DMS114 treated with DMSO at 0.1 percent for 48 hours (cell line): ENCODE results near the gene BLOC1S1.

ENCODE experiments used
- DNase-seq: peaks from one replicate; lab custom pipeline; 2025; ENCODE audit not compliant: unreplicated experiment; lab: John Stamatoyannopoulos, UW

BLOC1S1 gene

DNA sequence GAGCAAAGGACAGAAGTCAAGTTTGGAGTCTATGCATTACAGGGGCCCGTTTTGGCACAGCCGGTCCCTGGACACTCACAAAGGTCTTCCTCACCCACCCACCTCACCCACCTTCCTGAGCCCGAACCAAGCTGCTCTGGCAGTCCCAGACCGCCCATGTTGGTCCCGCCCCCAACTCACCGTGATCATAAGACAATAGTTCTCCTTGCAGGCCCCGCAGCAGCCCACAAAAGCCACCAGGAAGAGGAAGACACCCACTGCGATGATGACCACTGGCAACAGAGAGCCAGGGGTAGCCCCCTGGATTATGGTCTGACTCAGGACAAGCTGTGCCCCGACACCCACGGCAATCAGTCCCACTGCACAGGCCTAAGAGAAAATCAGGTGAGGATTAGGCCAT lies 11.1 kb downstream of the BLOC1S1 start:
- no peak for DNase-seq

DNA sequence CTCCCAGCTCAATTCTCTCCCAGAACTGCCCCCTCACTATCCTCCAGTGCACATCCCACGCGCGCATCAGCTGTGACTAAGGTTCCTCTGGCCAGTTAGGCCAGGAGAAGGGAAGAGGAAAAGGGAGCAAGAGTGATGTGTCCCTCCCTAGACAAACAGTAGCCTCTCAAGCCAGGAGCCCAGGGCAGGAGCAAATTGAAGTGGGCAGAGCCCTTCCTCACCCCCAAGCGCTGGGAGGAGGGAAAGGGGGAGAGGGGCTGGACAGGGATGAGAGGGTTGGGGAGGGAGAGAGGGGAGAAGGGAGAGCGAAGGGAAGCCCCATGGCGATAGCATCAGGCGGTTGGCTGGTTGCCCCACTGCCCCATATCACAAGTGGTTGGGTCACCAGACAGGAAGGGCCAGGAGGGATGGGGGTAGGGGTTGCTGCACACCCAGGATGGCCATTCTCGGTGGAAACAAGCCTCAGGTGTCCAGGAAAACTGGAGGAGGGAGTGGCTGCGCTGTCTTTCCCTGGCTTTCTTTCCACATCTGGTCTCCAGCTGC lies 11.9 kb downstream of the BLOC1S1 start:
- DNase-seq = no peak

DNA sequence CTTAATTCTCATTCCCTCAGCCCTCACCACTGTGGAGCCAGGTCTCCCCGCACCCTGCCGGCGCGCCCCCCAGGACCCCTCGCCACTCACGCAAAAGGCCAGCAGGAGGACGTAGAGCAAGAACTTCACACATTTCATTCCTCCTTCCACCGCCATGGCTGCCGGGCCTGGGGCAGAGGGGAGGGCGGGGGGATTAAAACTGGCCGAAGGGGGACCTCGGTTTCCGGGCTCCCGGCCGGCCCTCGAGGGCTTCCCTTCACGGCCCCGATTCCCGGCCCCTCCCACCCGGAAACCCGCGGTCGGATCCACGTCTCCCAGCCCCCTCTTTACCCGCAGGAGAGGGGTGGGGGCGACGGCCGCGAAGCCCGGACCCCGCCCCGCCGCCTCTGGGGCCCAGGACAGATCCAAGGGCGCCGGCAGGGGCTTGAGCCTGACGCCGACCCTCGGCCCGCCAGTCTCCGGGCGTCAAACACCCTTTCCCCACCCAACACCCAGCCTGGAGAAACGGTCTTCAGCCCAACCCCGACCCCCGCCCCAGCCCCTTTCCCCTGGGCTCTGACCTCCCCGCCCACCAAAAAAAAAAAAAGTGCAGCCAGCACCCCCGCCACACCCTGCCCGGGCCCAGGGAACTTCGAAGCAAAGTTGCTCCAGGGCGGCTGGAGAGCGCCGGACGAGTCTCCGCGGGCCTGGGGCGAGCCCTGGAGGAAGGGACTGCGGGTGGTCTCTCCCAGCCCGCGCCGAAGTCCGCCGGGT lies 12.5 kb downstream of the BLOC1S1 start:
- DNase-seq = no peak

DNA sequence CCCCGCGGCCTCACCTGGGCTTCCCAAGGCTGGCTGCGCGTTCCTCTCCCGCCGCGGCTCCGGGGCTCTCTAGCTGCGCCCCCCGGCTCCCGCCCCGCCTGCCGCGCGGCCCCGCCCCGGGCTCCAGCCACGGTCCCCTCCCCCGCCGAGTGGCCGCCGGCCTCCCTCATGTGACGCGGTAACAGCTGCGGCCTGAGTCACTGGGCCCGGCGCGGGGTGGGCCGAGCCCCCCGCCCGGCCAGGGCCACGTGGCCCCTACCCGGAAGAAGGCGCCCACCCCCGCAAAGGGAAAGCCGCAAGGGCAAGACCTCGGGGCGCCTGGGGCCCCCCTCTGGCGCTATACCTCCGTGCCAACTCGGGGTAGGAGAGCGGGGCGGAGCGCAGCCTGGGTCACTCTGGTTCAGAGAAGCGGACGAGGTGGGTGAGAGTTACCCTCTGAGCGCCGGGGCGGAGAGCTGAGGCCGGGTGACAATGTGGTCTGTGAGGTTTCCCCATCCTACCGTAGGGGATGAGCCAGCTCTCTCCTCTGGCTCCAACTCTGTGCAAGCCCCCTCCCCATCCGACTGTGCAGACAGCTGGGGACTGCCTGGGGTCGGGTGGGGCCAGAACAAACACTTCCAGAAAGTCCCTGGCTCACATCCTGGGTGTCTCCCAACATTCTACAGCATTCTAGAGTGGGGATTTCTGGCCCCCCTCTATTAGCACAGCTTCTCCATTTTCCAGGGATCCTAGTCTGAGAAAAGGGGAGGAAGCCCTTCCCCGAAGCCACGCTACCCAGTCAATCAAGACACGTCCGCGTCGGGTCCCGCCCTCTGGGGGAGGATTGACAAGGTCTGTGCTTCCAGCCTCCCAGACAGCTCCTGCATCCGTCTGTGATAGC lies 13.3 kb downstream of the BLOC1S1 start, which contains the start of gene CD63:
TSS of gene CD63 (minus strand) at position 71 of the 880 bp plus-strand sequence. CDS start 668 bp downstream, outside the sequence.
- peak; percentile 79 for DNase-seq

DNA sequence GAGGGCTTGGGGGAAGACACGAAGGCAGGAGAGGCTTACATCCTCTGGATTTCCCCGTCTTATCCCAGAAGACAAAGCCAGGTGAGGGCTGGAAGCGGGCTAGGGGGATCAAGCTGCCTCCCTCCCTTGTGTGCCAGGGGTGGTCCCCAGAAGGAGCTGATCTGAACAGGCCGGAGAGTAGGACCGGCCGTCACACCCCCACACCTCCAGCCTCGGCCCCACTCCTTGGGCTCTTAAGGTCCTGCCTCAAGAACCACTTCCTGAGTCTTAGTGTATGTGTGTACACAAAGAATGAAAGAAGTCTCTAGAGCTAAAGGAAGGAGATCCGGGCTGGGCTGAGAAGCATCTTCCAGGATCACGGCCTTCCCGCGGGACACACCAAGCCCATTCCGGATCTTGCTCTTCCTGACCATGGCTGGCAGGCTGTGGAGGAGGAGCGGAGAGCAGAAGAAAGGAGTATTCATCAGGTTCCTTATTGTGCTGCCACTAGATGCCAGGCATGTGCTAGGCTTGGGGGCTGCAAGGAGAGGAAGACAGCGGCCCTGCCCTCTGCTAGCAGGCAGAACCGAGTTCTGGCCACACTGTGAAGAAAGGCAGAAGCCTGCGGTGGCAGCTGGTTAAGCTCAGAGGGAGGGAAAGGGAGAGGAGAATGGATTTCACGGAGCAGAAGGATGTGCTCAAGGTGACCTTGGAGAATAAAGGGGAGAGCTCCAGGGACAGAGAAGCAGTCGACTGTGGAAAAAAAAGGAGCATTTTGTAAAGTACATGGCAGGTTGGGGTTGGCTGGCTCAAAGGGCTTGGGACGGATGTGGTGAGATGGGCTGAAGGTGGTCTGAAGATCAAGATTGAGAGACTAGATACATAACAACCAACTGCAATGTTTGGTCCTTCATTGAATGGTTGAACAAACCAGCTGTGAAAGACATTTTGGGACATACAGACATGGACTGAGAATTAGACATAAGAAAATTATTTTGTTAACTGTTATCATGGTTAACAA lies 14.3 kb downstream of the BLOC1S1 start:
- peak; percentile 53 for DNase-seq

DNA sequence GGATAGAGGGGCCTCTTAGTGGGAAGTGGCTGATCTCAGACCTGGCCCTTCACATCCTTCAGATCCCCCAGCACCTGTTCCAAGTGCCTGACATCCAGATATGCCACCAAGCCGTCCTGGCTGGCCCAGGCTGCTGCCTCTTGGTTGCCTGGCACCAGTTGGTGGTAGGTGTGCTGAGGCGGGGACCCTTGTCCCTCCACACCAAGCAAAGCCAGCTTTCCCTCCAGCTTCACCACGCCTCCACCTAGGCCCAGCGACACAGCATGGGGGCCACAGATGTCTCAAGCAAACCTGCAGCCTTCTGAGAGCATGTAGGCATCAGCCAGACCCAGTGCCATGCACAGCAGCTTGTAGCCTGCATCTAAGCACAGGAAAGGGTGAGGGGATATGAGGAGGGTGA lies 16.4 kb downstream of the BLOC1S1 start:
- no peak for DNase-seq

DNA sequence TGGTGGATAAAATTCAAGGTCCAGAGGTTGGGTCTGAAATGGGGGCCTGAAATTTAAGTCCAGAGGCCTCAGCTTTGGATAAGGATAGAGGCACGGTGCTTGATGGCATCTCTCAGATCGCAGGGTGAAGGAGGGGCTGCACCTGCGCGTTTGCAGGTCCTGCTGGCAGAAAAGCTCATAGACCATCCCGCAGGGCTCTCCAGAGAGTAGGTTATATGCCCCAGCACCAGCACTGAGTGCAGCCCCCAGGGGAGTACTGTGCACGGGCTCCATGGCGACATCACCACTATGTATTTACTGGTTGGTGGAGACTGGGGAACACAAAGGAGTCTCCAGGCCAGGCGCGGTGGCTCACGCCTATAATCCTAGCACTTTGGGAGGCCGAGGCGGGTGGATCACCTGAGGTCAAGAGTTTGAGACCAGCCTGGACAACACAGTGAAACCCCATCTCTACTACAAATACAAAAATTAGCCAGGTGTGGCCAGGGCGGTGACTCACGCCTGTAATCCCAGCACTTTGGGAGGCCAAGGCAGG lies 17.2 kb downstream of the BLOC1S1 start:
- no peak for DNase-seq

DNA sequence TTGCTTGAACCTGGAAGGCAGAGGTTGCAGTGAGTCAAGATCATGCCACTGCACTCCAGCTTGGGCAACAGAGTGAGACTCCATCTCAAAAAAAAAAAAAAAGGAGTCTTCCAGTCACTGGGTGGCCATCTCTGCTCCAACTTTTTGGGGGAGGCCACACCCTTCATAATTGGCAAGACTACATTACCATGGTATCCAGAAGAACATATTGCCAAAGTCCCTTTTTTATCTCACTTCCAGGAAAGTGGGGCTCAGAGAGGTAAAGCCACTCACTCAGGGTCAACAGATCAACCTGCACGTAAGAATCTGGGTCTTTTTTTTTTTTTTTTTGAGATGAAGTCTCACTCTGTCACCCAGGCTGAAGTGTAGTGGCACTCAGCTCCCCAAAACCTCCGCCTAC lies 18.0 kb downstream of the BLOC1S1 start:
- no peak for DNase-seq

DNA sequence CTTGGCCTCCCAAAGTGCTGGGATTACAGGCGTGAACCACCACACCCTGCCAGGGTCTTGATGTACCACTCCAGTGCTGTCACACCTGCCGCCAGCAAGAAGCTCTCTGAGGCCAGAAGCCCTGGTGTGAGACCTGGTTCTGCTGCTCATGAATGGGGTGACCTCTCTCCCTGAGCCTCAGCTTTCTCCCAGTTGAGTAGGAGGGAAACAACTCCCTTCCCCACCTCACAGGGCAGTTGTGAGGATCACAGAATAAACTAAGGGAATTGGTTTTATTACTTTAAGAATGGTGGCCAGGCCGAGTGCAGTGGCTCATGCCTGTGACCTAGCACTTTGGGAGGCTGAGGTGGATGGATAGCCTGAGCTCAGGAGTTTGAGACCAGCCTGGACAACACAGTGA lies 18.7 kb downstream of the BLOC1S1 start:
- no peak for DNase-seq

DNA sequence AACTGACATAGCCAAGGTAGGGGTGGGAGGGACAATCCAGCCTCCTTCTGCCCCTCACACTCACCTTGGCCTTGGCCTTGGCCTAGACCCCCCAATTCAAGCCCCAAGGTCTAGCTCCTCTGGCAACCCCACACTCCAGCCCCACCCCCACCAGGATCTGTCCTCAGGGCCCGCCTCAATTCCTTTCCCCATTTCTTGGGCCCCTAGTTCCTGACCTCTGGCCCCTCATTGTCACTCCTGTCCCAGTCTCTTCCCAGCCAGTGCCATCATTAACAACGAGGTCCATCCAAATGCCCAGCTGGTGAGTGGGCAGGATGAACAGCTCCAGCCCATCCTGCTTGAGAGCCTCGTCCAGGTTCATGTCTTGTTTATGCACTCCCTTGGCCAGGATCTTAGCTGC lies 20.2 kb downstream of the BLOC1S1 start:
- DNase-seq = no peak

DNA sequence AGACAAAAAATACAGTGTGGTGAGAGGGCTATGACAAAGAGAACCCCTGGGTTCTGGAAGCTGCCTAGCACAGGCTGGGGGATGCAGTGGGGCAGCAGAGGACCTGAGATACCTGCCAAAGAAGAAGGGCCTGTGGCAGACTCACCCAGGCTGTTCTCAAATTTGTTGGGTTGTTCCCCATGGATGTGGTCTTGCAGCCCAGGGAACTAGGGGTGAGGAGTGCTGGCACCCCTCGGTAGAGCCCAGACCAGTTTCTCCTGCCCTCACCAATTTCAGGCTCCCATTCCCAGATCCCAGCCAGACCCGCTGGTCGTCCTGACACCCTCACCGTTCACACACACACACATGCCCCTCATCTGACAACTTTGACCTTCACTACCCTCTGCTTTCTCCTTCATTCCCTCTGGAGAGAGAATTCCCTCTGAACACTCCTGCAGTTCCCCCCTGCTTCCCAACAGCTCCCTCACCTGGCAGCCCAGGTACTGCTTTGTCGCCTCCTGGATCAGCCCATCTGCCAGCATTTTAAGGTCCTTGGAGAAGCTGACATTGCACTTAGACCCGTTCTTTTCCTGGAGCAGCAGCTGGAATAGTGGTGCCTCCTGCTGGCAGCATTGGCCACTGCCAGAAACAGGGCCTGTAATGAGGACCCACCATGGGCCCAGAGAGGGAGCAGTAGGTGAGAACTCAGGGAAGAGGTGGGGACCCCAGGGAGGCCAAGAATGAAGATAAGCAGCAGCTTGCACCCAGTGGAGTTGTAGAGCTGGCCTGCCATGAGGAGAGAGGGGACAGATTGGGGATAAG lies 21.1 kb downstream of the BLOC1S1 start:
- peak; percentile 29 for DNase-seq

DNA sequence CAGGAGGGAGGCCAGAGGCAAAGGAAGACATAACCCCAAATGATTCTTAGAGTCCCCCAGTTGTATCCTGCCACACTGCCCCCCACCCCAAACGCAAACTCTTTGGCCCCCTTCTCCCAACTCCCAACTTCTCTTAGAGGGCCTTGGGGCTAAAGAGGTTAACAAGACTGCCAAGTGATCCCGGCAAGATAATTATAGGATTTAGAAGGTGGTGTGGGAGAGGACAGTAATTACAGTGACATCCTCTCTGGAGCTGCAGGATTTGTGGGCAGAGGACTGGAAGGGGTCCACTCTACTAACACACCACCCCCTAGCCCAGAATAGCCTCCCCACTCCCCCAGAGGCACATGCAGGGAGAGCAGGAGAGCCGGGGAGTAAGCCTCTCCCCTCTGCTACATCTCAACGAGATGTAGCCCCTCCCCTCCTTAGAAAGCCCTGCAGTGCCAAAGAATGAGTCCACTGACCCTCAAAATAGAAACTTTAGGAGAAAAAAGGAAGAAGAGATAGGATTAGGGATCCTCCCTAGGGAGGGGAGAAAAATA lies 21.8 kb downstream of the BLOC1S1 start:
- DNase-seq = peak; percentile 18

DNA sequence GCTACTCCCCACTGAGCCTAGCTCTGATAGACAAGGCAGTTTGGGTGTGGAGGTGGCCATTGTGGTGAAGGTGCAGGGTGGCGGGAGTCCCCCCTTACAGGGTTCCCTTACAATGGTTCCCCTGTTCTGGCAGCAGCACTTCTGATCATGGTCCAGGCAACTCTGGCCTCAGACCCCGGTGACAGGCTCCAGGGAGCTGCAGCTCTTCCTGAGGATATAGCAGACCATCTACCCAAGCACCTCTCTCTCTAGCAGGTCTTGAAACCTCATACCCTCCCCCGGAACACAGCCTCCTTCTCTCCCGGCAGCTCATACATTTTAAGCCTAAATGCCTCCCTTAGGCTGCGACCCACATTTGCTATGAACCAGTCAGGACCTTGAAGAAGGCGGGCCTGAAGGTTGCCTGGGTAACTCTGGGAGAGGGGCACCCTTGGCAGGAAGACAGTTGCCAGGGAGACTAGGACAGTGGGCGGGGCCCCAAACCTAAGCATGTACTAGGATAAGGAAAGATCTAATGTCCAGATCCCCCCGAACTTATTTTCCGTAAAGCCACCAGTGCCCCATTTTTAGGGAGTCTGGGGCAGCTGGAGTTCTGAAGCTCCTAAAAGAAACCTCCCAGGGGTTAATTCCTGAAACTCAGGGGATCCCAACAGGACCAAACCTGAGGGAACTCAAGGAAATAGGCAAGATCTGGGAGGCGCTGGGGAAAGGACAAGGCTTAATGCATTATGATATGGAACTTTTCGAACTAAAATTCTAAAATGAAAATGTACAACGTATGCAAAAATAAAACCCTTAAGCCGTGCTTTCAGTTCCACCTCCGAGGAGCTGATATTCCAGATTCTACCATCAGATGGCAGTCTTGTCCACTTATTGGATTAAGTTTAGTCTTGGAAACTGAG lies 22.5 kb downstream of the BLOC1S1 start:
- peak; percentile 76 for DNase-seq

DNA sequence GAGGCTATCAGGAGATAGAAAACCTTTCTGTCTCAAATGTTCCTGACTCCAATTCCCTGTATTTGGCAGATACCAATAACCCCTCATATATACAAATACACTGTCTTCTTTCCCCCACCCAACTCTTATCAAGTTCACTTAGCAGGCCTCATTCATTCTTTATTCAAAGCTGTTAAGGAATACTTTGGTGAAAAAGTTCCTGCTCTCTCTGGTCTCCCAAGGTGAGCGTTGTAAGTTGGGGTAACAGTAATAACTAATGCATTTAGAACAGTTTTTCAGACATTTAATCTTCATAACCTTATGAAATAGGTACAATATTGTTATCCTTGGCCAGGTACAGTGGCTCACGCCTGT lies 23.2 kb downstream of the BLOC1S1 start:
- DNase-seq = no peak

DNA sequence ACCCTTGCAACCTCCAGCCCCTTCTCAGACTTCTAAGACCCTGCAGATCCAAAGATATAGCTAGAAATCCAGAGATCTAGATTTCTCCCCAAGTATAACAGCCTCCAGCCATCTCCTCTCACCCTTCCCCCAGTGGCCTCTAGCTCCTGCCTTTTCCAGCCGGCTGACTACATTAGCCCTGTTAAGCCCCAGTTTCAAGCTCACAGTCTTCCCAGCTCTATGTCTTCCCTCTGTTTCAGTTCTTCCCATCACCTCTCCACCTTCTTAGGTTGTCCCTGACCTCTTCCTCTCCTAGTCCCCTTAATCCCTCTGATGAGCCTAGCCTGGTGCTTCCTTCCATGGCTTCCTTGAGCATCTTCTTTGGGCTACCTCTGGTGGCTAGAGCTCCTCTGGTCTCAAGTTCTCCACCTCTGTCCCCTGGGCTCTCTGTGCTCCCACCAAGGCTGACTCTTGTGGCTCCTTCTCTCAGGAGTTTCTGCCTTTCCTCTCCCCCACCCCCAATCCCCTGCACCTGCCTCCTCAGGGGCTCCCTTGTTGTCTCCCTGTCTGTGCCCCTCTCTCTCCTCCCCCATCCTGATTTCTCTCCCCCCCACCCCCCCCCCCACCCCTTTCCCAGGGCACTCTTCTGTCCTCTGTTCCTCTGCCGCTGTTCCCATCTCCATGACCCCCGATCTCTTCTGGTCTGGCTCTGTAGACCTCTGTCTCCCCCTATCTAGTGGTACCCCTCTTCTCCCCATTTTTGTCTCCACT lies 26.3 kb downstream of the BLOC1S1 start:
- no peak for DNase-seq

DNA sequence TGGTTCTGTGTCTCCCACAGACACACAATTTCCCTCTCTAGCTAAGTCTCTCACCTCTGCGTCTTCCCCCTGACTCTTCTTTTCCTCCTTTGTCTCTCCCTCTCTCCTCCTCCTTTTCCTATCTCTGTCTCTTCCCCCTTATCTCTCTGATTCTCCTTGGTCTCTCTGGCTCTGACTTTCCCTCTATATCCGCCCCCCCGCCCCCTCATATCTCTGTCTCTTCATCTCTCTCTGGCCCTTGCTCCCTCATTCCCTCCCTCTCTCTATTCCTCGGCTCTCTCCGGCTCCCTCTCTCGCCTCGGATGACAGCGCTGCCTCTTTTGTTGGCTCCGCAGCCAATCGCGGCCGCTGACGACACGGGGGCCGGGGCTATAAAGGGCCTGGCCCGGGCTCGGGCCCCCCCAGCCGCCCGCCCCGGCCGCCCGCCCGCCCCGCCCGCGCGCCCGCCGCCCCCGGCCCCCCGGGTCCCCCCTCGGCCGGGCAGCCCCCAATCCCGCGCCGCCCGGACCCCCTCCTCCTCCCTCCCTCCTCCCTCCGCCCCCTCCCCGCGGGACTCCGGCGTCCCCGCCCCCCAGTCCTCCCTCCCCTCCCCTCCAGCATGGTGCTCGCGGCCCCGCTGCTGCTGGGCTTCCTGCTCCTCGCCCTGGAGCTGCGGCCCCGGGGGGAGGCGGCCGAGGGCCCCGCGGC lies 27.0 kb downstream of the BLOC1S1 start, which contains the start of gene GDF11:
TSS of gene GDF11 (plus strand) at position 404 of the 687 bp plus-strand sequence. CDS start at position 599, 195 bp downstream.
- DNase-seq = peak; percentile 76
